HAP-1 (cell line): Measurements from ENCODE around the gene SMTNL1.

Source experiments
- DNase-seq, 2 experiments: peaks; one replicate each; pipeline ENCODE4 v3.0.0-alpha.2; 2016 to 2020; ENCODE audit warnings: low spot score in 2 of 2
- H3K27me3 ChIP-seq: fragments of 250-450 bp; sonication (Bioruptor Pico); 2 replicates; pipeline ENCODE4 v1.5.1; 2020; ENCODE audit warnings: low read depth, mild to moderate bottlenecking, moderate library complexity
- H3K36me3 ChIP-seq: fragments of 250-450 bp; sonication (Bioruptor Pico); replicated peaks from 2 replicates; pipeline ENCODE4 v1.5.1; 2020; ENCODE audit warnings: mild to moderate bottlenecking
- H3K4me1 ChIP-seq: fragments of 250-450 bp; sonication (Bioruptor Pico); 2 replicates; pipeline ENCODE4 v1.5.1; 2020; ENCODE audit warnings: mild to moderate bottlenecking
- H3K4me3 ChIP-seq: fragments of 250-450 bp; sonication (Bioruptor Pico); 2 replicates; pipeline ENCODE4 v1.5.1; 2020; ENCODE audit warnings: mild to moderate bottlenecking, moderate library complexity
- H3K9me3 ChIP-seq: fragments of 250-450 bp; sonication (Bioruptor Pico); 2 replicates; pipeline ENCODE4 v1.5.1; 2020; ENCODE audit warnings: mild to moderate bottlenecking, moderate library complexity
- in situ Hi-C: fragments of 300-500 bp; cut with MboI; formaldehyde crosslinking; loops from 3 replicates; pipeline ENCODE4 v1.14.3; 2020; ENCODE audit warnings: low sequenced_read_pairs, inconsistent platforms, mixed read lengths

SMTNL1 gene, protein sequence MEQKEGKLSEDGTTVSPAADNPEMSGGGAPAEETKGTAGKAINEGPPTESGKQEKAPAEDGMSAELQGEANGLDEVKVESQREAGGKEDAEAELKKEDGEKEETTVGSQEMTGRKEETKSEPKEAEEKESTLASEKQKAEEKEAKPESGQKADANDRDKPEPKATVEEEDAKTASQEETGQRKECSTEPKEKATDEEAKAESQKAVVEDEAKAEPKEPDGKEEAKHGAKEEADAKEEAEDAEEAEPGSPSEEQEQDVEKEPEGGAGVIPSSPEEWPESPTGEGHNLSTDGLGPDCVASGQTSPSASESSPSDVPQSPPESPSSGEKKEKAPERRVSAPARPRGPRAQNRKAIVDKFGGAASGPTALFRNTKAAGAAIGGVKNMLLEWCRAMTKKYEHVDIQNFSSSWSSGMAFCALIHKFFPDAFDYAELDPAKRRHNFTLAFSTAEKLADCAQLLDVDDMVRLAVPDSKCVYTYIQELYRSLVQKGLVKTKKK

DNA sequence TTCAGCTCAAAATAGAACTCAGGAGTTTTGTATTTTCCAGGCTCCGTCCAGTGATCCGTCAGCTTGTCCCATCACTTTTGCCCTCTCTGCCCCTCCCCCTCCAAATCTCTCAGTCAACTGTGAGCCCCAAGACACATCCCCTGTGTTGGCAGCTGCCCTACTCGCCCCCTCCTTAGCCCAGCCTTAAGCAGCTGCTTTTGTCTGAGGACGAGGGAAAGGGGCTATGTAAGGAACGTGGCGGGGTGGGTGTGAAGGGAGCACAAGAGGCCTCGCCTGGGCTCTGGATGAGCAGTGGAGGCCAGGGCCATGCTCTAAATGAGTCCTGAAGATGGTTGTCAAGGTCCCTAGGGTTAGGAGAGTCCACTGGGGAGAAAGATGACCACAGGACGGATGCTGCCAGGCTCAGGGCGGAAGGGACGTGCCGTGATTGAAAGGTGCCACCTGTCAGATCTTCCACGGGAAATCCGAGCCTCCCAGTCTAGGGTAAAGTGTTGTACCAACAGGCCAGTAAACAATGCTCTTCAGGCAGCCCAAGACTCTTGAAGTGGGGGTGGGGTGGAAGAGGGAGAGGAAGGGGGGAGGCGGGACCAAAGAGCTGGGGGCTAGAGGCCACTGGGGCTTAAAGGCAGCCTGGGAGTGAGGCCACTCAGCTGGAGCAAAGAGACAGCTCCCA is at the start of gene SMTNL1:
TSS of gene SMTNL1 (plus strand) at position 649 of the 673 bp plus-strand sequence. CDS start 5,048 bp downstream, outside the sequence.
- H3K4me3 ChIP-seq: no peak within 1 kb of the TSS
- in situ Hi-C loops: no loop called here
- H3K9me3 ChIP-seq: no peaks in the 10 kb centered on the region; the same call in 1 of the 2 replicates
- H3K27me3 ChIP-seq: peaks cover 3% of the 10 kb centered on the region; the same call in 1 of the 2 replicates
- DNase-seq: no peak
- no peaks in the 10 kb centered on the region for H3K36me3 ChIP-seq
- H3K4me1 ChIP-seq: no peaks in the 10 kb centered on the region

DNA sequence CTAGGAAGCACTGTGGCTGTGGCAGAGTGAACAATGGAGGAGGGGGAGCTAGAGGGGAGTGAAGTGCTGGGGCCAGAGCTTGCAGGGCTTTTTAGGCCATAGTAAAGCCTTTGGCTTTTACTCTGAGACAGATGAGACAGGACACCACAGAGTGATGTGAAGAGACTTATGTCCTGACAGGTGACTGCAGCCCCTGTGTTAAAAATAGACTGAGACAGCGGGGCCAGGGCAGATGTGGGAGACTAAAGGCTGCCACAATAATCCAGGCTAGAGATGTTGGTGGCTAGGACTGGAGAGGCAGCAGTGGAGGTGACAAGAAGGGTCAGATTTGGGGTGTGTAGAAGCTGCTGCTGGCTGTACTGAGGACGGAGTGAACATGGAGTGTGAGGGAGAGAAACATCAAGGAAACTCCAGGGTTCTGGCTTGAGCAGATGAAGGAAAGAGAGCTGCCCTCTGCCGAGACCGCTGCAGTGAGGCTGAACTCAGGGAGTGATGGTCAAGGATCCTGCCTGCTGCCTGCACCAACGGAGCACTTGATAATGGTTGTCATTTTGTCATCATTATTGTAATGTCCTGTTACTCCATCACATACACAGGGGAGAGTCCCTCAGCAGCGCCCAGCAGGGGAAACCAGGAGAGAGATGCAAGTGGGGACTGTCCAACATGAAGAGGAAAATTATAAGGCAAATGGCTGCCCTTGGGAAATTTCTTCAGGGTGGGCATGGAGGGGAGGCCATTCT is 49.3 kb upstream of the SMTNL1 start:
- Histone ChIP-seq H3K27me3 (no peaks in the 10 kb centered on the region), H3K4me3 (no peak overlapping the region), H3K4me1 (no peaks in the 10 kb centered on the region), H3K36me3 (peaks cover 56% of the 10 kb centered on the region), H3K9me3 (no peaks in the 10 kb centered on the region)
- no peak for DNase-seq
- in situ Hi-C loops: no loop called here

DNA sequence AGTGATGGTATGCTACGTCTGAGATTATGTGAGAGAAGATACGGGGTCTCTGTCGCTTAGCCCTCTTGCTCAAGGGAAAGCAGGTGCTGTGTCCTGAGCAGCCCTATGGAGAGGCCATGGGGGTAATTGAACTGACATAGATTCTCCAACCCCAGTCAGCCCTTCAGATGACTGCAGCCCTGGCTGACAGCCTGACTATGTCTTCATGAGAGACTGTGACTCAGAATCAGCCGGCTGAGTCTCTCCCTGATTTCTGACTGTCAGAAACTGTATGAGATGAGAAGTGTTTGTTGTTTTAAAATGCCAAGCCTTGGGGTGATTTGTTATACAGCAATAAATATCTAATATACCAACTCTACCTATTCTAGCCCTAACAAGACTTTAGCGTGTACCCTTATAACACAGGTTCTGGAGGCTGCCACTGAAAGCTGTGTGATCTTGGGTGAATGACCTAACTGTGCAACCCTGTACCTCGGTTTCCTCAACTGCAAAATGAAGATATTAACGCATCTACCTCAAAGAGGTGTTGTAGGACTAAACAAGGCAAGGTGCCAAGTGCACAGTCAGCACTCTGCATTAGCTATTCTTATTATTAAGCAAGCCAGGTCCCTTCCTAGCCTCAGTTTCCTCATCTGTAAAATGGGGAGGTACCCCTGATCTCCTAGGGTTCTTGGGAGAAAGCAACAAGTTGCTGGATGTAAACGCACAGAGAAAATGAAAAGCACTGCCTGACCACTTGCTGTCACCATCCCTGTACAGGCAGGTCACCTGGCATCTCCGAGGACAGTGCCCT is 46.7 kb upstream of the SMTNL1 start:
- in situ Hi-C loops: no loop called here
- H3K36me3 ChIP-seq: peaks cover 56% of the 10 kb centered on the region
- H3K27me3 ChIP-seq: no peaks in the 10 kb centered on the region
- no peak for DNase-seq
- H3K4me3 ChIP-seq: no peak overlapping the region
- no peaks in the 10 kb centered on the region for H3K9me3 ChIP-seq
- peaks cover 5% of the 10 kb centered on the region for H3K4me1 ChIP-seq

DNA sequence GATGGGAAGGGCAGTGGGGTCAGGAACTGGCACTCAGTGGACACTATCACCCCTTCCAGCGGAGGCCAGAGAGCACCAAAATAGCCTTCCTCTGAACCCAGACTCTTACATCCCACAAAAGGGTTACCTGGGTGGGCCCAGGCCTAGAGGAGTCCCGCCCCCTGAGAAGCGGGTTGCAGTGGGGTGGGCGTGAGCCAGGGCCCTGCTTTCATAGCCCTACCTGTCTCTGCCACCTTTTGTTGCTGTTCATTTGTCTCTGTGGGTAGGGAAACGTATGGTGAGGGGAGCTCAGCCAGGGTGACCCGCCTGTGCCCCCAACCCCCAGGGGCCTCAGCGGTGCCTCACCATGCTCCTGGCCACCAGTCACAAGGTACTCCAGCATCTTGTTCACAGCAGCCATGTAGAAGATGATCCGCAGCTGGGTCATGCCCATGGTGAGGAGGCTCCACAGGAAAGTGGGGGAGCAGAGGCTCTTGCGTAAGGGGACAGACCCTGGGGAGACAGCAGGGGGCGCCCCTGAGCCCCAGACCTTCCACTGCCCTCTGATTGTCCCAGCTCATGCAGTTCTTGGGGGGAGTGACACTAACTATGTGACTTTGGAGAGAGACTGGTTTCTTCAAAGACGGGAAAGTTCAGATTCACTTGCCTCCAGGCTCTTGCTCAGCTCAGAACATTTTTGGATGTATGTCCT is 45.9 kb upstream of the SMTNL1 start:
- H3K36me3 ChIP-seq: peaks cover 60% of the 10 kb centered on the region
- in situ Hi-C loops: no loop called here

DNA sequence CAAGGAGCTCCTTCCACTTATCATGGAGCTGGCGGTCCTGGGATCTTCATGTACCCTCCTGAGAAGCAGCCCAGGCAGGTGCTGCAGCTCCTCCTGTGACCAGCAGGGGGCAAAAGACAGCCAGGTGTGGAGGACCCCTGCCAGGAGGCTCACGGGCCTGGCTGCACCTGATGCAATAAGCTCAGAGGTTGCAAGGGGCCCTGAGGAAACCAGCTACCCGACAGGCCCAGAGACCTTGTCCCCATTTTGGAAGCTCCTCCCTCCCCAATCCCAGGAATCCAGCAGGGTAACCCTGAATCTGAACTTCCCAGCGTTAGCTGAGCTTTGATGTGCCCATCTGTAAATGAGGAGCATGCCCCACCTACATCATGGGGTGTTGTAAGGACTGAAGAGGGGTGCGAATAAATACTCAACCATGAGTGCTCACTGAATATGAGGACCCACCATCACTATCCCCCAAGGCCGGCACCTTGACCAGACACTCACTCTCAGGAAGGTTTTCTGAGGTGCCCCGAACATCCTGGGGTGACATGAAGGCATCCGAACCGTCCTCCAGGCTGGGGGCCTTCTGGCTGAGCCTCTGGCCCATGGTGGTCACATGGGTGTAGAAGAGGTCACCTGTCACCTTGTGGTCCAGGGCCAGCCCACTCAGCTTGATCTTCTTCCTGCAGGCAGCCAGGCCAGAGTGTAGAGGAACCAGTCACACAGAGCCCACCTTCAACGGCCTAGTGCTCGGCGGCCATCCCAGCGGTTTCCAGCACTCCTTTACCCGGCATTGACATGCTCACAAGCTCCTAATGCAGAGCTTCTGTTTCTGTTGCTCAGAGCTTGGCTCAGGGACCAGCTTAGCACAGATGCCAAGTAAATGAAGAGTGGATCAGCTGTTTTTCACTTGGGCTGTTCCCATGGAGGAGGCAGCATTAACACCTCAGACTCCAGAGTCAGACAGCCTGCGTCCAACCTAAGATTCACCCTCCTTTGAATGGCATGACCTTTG is 43.6 kb upstream of the SMTNL1 start:
- no peaks in the 10 kb centered on the region for H3K27me3 ChIP-seq
- peaks cover 5% of the 10 kb centered on the region for H3K4me1 ChIP-seq
- peak; percentile 17 to 79 for DNase-seq
- peaks cover 57% of the 10 kb centered on the region for H3K36me3 ChIP-seq
- in situ Hi-C loops: no loop called here
- H3K9me3 ChIP-seq: no peaks in the 10 kb centered on the region
- H3K4me3 ChIP-seq: no peak overlapping the region

More for the DNA sequence above, 45.9 kb upstream of the SMTNL1 start:
- Histone ChIP-seq H3K9me3 (no peaks in the 10 kb centered on the region), H3K4me1 (peaks cover 5% of the 10 kb centered on the region), H3K4me3 (no peak overlapping the region), H3K27me3 (no peaks in the 10 kb centered on the region)
- DNase-seq: peak; percentile 11 to 69

DNA sequence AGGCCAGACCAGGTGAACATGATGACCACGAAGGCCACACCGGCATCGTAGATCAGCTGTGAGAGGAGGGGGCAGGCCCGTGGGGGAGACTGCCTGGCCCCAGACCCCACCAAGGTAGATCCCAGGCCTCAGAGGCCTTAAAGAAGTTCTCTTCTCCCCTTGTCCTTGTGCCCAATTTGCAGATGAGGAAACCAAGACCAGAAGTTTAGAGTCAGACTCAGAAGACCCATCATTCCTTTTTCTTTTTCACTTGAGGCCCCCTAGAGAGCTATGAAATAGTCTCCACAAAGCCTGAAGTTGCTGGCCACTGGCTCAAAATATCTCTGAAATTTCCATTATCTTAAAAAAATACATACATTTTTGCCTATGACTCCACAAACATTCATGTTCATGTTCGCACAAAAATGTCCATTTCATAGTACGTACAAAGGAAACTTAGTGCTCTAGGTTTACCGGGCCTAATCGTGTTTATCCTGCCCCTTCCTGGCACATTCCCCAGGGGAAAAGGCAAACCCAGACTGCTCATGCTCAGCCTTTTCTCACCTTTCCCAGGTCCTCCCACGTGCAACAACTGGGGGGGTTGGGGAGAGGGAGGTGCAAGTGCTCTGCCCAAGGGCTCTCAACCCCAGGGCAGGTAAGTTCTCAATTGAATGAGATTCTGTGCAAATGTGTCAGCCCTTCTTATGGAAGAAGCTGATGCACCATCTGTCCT is 41.1 kb upstream of the SMTNL1 start:
- Histone ChIP-seq H3K4me1 (peaks cover 13% of the 10 kb centered on the region), H3K27me3 (no peaks in the 10 kb centered on the region), H3K9me3 (no peaks in the 10 kb centered on the region), H3K4me3 (no peak overlapping the region), H3K36me3 (peaks cover 51% of the 10 kb centered on the region)
- DNase-seq: no peak
- in situ Hi-C loops: no loop called here

DNA sequence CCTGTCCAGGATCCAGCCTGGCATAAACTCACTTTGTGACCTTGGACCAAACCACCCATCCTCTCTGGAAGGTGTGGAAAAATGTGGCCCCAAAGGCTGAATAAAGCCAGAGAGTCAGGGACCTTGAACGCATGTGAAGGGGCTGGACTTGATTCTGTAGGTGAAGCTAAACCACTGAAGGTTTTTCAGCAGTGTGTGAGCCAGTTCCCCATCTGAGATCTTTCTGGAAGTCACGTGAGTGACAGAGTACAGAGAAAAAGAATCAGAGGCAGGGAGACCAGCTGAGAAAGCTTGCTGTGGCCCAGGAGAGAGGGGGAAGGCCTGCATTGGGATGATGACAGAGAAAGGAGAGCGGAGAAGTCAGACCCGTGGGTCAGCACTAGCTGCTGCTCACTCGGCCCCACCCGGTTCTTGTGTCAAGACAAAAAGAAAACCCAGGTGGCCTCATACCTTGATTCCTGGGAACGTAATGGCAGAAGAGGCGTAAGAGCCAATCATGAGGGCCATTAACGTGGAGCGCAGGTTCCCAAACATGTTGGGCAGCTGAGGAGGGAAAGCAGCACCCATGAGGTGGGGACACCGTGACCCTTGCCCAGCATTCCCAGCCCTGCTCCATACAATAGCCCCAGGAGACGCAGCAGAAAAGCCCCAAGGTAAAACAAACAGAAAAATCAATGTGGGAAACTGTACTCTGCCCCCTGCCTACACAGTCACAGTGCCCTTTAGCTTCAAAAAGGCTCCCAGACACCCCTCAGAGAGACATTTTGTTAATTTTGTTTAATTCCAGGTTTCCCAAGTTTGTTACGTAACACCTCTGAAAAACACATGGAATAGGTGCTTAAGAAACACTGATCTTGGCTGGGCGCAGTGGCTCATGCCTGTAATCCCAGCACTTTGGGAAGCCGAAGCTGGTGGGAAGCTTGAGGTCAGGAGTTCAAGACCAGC is 39.8 kb upstream of the SMTNL1 start:
- no peak for DNase-seq
- Histone ChIP-seq H3K36me3 (peaks cover 51% of the 10 kb centered on the region), H3K27me3 (no peaks in the 10 kb centered on the region), H3K4me1 (peaks cover 13% of the 10 kb centered on the region), H3K4me3 (no peak overlapping the region), H3K9me3 (no peaks in the 10 kb centered on the region)
- in situ Hi-C loops: no loop called here

DNA sequence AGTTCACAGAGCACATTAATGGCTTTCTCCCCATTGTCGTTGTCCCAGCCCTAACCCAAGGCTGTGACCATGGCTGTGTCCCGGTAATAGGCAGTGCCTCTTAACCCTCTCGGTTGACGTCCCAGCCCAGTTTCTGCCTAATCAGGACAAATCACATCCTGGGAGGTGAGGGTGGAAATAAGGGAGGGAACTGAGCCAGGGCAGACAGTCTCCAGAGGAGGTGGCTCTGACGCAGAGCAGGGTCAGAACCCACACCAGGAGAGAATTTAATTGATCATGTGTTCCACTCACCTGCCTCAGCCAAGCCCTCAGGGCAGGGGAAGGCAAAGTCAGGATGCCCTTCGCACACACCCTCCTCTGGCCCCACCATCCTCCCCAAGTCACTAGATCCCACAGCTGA is 38.9 kb upstream of the SMTNL1 start:
- in situ Hi-C loops: no loop called here
- Histone ChIP-seq H3K4me1 (peaks cover 12% of the 10 kb centered on the region), H3K36me3 (peaks cover 43% of the 10 kb centered on the region), H3K27me3 (no peaks in the 10 kb centered on the region), H3K4me3 (no peak overlapping the region), H3K9me3 (no peaks in the 10 kb centered on the region)
- DNase-seq: no peak

DNA sequence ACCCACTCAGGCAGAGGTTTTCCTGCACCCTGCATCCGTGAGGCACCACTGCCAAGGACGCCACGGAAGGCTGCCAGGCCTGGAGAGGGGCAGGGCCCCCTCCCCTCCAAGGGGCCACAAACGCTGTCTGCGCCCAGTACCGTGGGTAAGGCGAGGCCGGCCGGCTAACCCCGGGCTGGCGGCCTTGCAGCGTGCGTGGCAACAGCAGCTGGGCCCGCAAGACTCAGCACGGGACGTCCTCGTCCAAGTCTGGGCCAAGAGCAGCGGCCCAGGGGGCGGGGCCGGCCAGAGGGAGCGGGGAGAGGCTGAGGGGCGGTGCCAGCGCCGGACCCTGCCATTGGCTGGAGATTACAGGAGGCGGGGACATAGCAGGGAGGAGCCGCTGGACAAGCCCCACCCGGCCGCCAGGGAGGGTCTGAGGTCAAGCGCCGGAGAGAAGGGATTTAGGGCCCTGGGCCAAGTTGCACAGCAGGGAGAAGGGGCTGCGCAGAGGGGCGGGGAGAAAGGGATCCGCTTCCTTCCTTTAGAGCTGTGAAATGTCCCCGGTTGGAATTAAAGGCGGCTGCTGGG is 37.9 kb upstream of the SMTNL1 start:
- H3K4me1 ChIP-seq: peaks cover 8% of the 10 kb centered on the region
- H3K36me3 ChIP-seq: peaks cover 35% of the 10 kb centered on the region
- no peak overlapping the region for H3K4me3 ChIP-seq
- DNase-seq: peak; percentile 91 to 96
- H3K27me3 ChIP-seq: no peaks in the 10 kb centered on the region
- no peaks in the 10 kb centered on the region for H3K9me3 ChIP-seq
- in situ Hi-C loops: no loop called here

DNA sequence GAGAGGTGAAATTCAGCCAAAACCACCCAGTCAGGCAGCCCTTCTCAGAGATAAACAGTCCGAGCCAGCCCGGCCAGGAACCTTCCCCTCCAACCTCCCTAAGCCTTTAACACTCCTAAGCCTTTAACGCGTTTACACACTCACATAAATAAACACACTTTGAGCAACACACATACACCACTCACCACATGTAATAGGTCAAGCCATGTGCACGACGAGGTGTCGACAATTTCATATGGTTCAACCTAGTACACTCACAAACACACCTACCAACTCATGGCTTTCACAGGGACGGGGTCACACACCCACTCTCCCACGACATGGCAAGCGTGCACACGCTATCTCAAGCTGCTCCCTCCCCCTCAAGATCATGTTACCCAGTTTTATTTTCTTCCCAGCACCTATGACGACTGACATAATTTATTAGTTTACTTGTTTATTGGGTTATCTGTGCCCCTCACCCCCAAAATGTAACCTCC is 37.4 kb upstream of the SMTNL1 start:
- DNase-seq: no peak
- in situ Hi-C loops: no loop called here
- Histone ChIP-seq H3K27me3 (no peaks in the 10 kb centered on the region), H3K4me3 (no peak overlapping the region), H3K4me1 (peaks cover 8% of the 10 kb centered on the region), H3K9me3 (no peaks in the 10 kb centered on the region), H3K36me3 (peaks cover 39% of the 10 kb centered on the region)
